GM23338 (cell line): Measurements from ENCODE around the gene INPP5A. TPM values are rescaled to one million over a fixed set of nuclear protein-coding genes. Genes with fewer than 3 reads are reported as not detected.

Source experiments
- ATAC-seq: fragments of 200-7000 bp; cut with Tn5 transposase; 3 replicates; pipeline ENCODE4 v1.9.1; 2020
- DNase-seq: peaks from one replicate; pipeline ENCODE4 v3.0.0-alpha.2; 2015; ENCODE audit warnings: low spot score
- H2AFZ ChIP-seq: fragments of 200-600 bp; sonication (generic); 2 replicates; pipeline ENCODE4 v1.8.0; 2016; ENCODE audit warnings: antibody characterized with exemption, mild to moderate bottlenecking, moderate library complexity
- H3F3A ChIP-seq: fragments of 200-600 bp; sonication (generic); replicated peaks from 2 replicates; pipeline ENCODE4 v1.8.0; 2017; ENCODE audit warnings: antibody characterized with exemption, mixed run types, low read depth
- H3K27ac ChIP-seq: fragments of 200-600 bp; sonication (generic); 2 replicates; pipeline ENCODE4 v1.6.1; 2016; ENCODE audit warnings: low read depth
- H3K27me3 ChIP-seq: fragments of 200-600 bp; sonication (generic); 2 replicates; pipeline ENCODE4 v1.8.0; 2016; ENCODE audit warnings: mild to moderate bottlenecking, mixed run types, moderate library complexity; ENCODE audit not compliant: insufficient read depth
- H3K36me3 ChIP-seq: fragments of 200-600 bp; sonication (generic); 2 replicates; pipeline ENCODE4 v1.8.0; 2016; ENCODE audit warnings: mild to moderate bottlenecking; ENCODE audit not compliant: insufficient read depth
- H3K4me1 ChIP-seq: fragments of 200-600 bp; sonication (generic); 2 replicates; pipeline ENCODE4 v1.8.0; 2016; ENCODE audit warnings: mild to moderate bottlenecking, moderate library complexity; ENCODE audit not compliant: insufficient read depth
- H3K4me2 ChIP-seq: fragments of 200-600 bp; sonication (generic); 2 replicates; pipeline ENCODE4 v1.7.1; 2017; ENCODE audit warnings: mixed run types
- H3K4me3 ChIP-seq: fragments of 200-600 bp; sonication (generic); 2 replicates; pipeline ENCODE4 v1.6.1; 2016; ENCODE audit warnings: mixed run types
- H3K79me2 ChIP-seq: fragments of 200-600 bp; sonication (generic); replicated peaks from 2 replicates; pipeline ENCODE4 v1.8.0; 2017; ENCODE audit warnings: mild to moderate bottlenecking; ENCODE audit not compliant: insufficient read depth
- H3K9me2 ChIP-seq: fragments of 200-600 bp; sonication (generic); 2 replicates; pipeline ENCODE4 v1.8.0; 2017; ENCODE audit not compliant: insufficient read depth
- H4K20me1 ChIP-seq: fragments of 200-600 bp; sonication (generic); replicated peaks from 2 replicates; pipeline ENCODE4 v1.8.0; 2017; ENCODE audit warnings: mild to moderate bottlenecking; ENCODE audit not compliant: insufficient read depth
- H3K27ac Mint-ChIP-seq: 2 replicates; pipeline ENCODE4 v1.8.0; 2020; ENCODE audit warnings: inconsistent platforms, mild to moderate bottlenecking, moderate library complexity, mixed read lengths
- H3K27me3 Mint-ChIP-seq: 3 replicates; pipeline ENCODE4 v1.8.0; 2022; ENCODE audit warnings: low read depth, mild to moderate bottlenecking, moderate library complexity, mixed read lengths, inconsistent platforms; ENCODE audit not compliant: insufficient read depth, poor library complexity
- H3K36me3 Mint-ChIP-seq: 3 replicates; pipeline ENCODE4 v1.8.0; 2021; ENCODE audit warnings: low read depth, mild to moderate bottlenecking, inconsistent platforms, moderate library complexity, mixed read lengths
- H3K4me1 Mint-ChIP-seq: 3 replicates; pipeline ENCODE4 v1.8.0; 2020; ENCODE audit warnings: mild to moderate bottlenecking, inconsistent platforms, mixed read lengths
- H3K4me3 Mint-ChIP-seq: 3 replicates; pipeline ENCODE4 v1.8.0; 2021; ENCODE audit warnings: moderate library complexity, mild to moderate bottlenecking, inconsistent platforms, mixed read lengths
- H3K9me3 Mint-ChIP-seq: 3 replicates; pipeline ENCODE4 v1.8.0; 2020; ENCODE audit warnings: moderate library complexity, mild to moderate bottlenecking, inconsistent platforms, mixed read lengths
- CREB1 ChIP-seq: fragments of 250-450 bp; sonication (Bioruptor Pico); IDR thresholded peaks from 2 replicates; pipeline ENCODE4 v1.5.0; 2020; ENCODE audit warnings: low read depth, mild to moderate bottlenecking, moderate library complexity
- EZH2 ChIP-seq: fragments of 200-600 bp; sonication (generic); IDR thresholded peaks from one replicate; pipeline ENCODE4 v1.8.0; 2017; ENCODE audit warnings: antibody characterized with exemption, mild to moderate bottlenecking, low read depth; ENCODE audit not compliant: unreplicated experiment
- EZH2phosphoT487 ChIP-seq: fragments of 200-600 bp; sonication (generic); IDR thresholded peaks from one replicate; pipeline ENCODE4 v1.8.1; 2018; ENCODE audit warnings: antibody characterized with exemption; ENCODE audit not compliant: unreplicated experiment
- NANOG ChIP-seq: IDR thresholded peaks from 2 replicates; pipeline ENCODE4 v1.6.1; 2016; ENCODE audit warnings: antibody characterized with exemption, borderline replicate concordance
- REST ChIP-seq: IDR thresholded peaks from one replicate; pipeline ENCODE4 v1.6.1; 2018; ENCODE audit warnings: antibody characterized with exemption; ENCODE audit not compliant: unreplicated experiment
- STAT1 ChIP-seq: IDR thresholded peaks from one replicate; pipeline ENCODE4 v1.6.1; 2016; ENCODE audit warnings: antibody characterized with exemption; ENCODE audit not compliant: unreplicated experiment
- ZNF114 ChIP-seq: fragments of 250-450 bp; sonication (Bioruptor Pico); IDR thresholded peaks from 2 replicates; pipeline ENCODE4 v1.5.0; 2020; ENCODE audit warnings: mild to moderate bottlenecking, moderate library complexity
- ZNF331 ChIP-seq: fragments of 250-450 bp; sonication (Bioruptor Pico); IDR thresholded peaks from 2 replicates; pipeline ENCODE4 v1.5.0; 2020; ENCODE audit warnings: low read depth, mild to moderate bottlenecking, moderate library complexity
- polyA plus RNA-seq: library from polyadenylated mRNA; unstranded; fragments of >200 nt; fragmentation: Nextera tagmentation; extraction: Ambion mirVana; gene quantifications from 2 replicates; pipeline ENCODE4 v1.2.1, GENCODE V29; 2016
- total RNA-seq: library from RNA; depleted of rRNA; stranded (reverse); fragments of >200 nt; shearing (Covaris generic); gene quantifications from 2 replicates; pipeline ENCODE4 v1.2.3, GENCODE V29; 2014
- TF ChIP-seq, protein P1 (sequence below): IDR thresholded peaks from 2 replicates; pipeline ENCODE4 v1.6.1; 2016; ENCODE audit warnings: antibody characterized with exemption

The INPP5A gene
- total and polyA plus RNA-seq, 2 experiments from 2014 or later = 5.9 to 40.6 TPM

DNA sequence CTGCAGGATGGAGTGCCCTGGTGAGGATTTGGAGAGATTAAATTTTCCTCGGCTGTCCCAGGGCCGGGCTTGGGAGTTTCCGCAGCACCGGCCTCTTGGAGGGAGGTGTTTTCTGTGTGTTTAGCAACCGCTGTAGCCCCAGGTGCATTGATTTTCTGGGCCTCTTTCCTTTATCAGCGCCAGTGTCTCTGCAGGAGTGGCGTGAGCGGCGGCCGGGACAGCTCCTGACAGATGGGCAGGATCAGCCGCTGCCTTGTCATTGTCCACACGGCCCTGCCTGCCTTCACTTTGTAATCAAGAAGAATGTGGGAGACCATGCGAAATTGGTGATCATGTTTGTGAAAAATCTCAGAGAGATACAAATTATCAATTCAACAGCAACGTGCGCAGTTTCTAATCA lies 216.0 kb downstream of the INPP5A start (continued):
- no peak for TF ChIP-seq ZNF331 (CRISPR knock-in tag)
- TF ChIP-seq EZH2phosphoT487 = no peak
- TF ChIP-seq ZNF114 = no peak

DNA sequence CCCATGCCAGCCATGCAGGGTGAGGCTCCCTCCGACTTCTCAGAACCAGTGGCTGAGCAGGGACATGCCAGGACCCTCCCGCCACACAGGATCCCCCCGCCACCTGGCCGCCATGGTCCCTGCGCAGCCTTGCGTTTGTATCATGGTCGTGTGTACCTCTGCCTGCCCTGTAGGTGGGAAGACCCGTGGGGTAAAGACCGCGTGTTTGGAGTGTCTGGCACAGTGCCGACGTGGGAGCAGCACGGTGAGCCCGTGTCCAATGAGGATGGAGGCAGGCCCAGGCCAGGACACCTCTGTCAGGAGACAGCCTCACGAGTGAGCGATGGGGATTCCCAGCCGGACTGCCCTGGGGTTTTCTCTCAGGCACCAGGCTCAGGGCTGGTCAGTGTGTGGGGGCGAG lies 216.5 kb downstream of the INPP5A start:
- TF ChIP-seq EZH2phosphoT487 (no peak), REST (no peak), ZNF114 (no peak), NANOG (no peak), EZH2 (no peak), CREB1 (no peak), STAT1 (no peak)
- TF ChIP-seq, protein P1, sequence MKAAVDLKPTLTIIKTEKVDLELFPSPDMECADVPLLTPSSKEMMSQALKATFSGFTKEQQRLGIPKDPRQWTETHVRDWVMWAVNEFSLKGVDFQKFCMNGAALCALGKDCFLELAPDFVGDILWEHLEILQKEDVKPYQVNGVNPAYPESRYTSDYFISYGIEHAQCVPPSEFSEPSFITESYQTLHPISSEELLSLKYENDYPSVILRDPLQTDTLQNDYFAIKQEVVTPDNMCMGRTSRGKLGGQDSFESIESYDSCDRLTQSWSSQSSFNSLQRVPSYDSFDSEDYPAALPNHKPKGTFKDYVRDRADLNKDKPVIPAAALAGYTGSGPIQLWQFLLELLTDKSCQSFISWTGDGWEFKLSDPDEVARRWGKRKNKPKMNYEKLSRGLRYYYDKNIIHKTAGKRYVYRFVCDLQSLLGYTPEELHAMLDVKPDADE = no peak
- Histone ChIP-seq H3K4me1 (no peaks in the 10 kb centered on the region), H3F3A (no peaks in the 10 kb centered on the region), H3K36me3 (no peaks in the 10 kb centered on the region), H3K4me2 (no peak overlapping the region), H3K27me3 (no peaks in the 10 kb centered on the region), H4K20me1 (no peaks in the 10 kb centered on the region), H3K9me2 (no peaks in the 10 kb centered on the region), H3K27ac (no peak overlapping the region), H3K4me3 (no peak overlapping the region), H2AFZ (no peak overlapping the region), H3K79me2 (no peaks in the 10 kb centered on the region)
- Mint-ChIP-seq H3K27me3 (peaks cover 5% of the 10 kb centered on the region), H3K4me1 (no peaks in the 10 kb centered on the region), H3K9me3 (peaks cover 9% of the 10 kb centered on the region), H3K27ac (no peak overlapping the region), H3K36me3 (peaks cover 11% of the 10 kb centered on the region), H3K4me3 (no peak overlapping the region)
- DNase-seq = no peak
- ATAC-seq = no peak

GRCh38 chr10:132755166-132755711 lies 217.7 kb downstream of the INPP5A start:
- H3K4me3 Mint-ChIP-seq = no peak overlapping the region
- DNase-seq (no peak), ATAC-seq (no peak)
- Histone ChIP-seq H3K4me2 (no peak overlapping the region), H3F3A (no peaks in the 10 kb centered on the region), H3K4me3 (no peak overlapping the region), H3K27me3 (no peaks in the 10 kb centered on the region), H2AFZ (no peak overlapping the region), H4K20me1 (no peaks in the 10 kb centered on the region), H3K36me3 (no peaks in the 10 kb centered on the region), H3K27ac (no peak overlapping the region), H3K79me2 (no peaks in the 10 kb centered on the region), H3K4me1 (no peaks in the 10 kb centered on the region), H3K9me2 (no peaks in the 10 kb centered on the region)
- no peak overlapping the region for H3K27ac Mint-ChIP-seq
- H3K4me1 Mint-ChIP-seq = no peaks in the 10 kb centered on the region
- peaks cover 11% of the 10 kb centered on the region for H3K36me3 Mint-ChIP-seq
- H3K9me3 Mint-ChIP-seq = peaks cover 9% of the 10 kb centered on the region
- H3K27me3 Mint-ChIP-seq = peaks cover 5% of the 10 kb centered on the region
- TF ChIP-seq NANOG (no peak), ZNF331 (CRISPR knock-in tag) (no peak), EZH2phosphoT487 (no peak)
